GM10266 (cell line): ENCODE measurements around the gene ID1.
A peak's percentile ranks its signal among the peaks of the same experiment; 100 is the strongest.
"Not testable (repeated sequence)": the region's sequence is repeated elsewhere in the genome, so short reads cannot be mapped to it uniquely, and the experiment has no call there.

ENCODE experiments used
- DNase-seq: peaks from one replicate; pipeline ENCODE4 v3.0.0; 2012; ENCODE audit errors: extremely low spot score
- TF ChIP-seq, protein P1 (sequence below): IDR thresholded peaks from 2 replicates; pipeline ENCODE4 v1.5.1; 2012; ENCODE audit warnings: mild to moderate bottlenecking, low read depth; ENCODE audit not compliant: control insufficient read depth, insufficient read depth; ENCODE audit errors: missing control alignments

The ID1 gene

GRCh38 chr20:31569163-31570020, 35.7 kb upstream of the ID1 start:
- TF ChIP-seq, protein P1, sequence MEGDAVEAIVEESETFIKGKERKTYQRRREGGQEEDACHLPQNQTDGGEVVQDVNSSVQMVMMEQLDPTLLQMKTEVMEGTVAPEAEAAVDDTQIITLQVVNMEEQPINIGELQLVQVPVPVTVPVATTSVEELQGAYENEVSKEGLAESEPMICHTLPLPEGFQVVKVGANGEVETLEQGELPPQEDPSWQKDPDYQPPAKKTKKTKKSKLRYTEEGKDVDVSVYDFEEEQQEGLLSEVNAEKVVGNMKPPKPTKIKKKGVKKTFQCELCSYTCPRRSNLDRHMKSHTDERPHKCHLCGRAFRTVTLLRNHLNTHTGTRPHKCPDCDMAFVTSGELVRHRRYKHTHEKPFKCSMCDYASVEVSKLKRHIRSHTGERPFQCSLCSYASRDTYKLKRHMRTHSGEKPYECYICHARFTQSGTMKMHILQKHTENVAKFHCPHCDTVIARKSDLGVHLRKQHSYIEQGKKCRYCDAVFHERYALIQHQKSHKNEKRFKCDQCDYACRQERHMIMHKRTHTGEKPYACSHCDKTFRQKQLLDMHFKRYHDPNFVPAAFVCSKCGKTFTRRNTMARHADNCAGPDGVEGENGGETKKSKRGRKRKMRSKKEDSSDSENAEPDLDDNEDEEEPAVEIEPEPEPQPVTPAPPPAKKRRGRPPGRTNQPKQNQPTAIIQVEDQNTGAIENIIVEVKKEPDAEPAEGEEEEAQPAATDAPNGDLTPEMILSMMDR, result peak; percentile 81
- peak; percentile 68 for DNase-seq

DNA sequence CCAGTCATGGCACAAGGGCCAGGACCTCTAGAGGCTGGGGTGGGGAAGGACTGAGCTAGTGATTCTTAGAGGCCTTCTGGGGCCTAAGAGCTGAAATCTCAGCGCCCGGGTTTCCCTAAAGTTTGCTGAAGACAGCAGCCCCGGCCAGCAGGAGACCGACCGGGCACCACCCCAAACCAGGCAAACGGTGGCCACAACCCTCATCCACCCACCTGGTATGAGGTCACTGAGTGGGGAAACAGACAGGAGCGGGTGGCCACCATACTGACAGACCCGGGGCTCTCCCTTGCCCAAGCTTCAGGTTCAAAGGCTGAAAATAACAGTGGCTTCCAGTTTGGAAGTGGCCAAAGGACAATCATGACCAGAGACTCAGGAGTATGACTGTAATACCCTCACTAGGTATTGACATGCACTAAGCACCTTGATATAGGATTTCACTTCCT, 35.0 kb upstream of the ID1 start:
- TF ChIP-seq, protein P1, result no peak

GRCh38 chr20:31570735-31571617, 34.1 kb upstream of the ID1 start:
- DNase-seq, result no peak
- TF ChIP-seq, protein P1, result no peak

More for the DNA sequence above, 35.0 kb upstream of the ID1 start:
- no peak for DNase-seq

DNA sequence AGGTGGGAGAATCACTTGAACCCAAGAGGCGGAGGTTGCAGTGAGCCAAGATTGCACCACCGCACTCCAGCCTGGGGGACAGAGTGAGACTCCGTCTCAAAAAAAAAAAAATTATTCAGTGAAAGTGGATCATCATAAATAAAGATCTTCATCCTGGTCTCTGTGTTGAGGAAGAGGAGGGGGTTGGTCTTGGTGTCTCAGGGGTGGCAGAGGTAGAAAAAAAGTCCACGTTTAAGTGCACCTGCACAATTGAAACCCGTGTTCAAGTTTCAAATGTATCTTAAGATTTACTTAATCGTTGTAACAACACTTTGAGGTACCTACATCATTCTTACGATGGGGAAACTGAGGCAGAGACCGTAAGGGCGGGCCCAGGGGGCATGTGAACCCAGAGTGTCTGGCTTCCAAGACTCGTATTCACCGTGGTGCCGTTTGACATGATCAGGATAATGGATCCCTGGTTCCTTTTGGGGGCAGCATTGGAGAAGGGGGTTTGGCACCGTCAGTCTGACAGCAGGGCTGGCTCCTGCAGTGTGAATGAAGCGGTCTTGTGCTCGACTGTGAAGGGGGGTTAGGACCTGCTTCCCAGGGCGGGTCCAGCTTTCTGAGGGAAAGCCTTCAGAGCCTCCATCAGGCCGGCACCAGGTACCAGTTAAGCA, 32.9 kb upstream of the ID1 start:
- DNase-seq, result peak; percentile 35
- TF ChIP-seq, protein P1, result no peak

DNA sequence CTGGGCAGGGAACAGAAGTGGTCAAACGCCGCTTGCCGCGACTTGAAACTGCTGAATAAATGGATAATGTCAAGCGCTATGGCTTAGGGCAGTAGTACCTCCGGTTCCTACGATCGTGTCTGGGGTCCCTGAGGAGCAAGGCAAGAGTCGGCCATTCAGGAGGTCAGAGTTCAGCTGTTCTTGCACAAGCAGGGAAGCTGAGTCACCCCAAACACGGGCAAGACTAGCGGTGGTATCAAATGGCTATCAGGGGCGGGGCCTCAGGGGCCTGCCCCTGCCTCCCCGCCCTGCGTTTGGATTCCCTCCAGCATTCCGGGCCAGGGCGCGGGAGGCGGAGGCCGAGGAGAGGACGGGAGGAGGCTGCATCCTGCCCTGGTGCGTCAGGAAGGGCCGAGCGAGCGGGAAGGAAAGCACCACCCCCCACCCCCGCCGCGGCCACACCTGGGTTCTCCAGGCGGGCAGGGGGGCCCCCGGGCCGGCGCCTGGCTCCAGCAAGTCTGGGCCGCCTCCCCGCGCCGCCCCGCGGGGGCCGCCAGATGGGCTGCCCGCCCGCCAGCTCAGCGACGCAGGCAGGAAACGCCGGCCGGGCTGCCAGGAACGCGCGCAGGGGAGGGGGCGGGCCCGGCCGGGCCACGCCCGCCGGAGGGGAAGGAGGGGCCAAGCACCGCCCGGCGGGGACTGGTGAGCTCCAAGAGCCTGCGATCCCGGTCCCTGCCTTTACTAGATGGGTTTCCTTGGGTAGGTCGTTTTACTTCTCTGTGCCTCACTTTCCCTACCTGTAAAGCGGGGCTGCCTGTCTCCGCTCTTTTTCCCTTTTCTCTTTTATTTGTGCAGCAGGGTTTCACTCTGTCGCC, 32.2 kb upstream of the ID1 start:
- TF ChIP-seq, protein P1, result no peak
- DNase-seq, result peak; percentile 96

DNA sequence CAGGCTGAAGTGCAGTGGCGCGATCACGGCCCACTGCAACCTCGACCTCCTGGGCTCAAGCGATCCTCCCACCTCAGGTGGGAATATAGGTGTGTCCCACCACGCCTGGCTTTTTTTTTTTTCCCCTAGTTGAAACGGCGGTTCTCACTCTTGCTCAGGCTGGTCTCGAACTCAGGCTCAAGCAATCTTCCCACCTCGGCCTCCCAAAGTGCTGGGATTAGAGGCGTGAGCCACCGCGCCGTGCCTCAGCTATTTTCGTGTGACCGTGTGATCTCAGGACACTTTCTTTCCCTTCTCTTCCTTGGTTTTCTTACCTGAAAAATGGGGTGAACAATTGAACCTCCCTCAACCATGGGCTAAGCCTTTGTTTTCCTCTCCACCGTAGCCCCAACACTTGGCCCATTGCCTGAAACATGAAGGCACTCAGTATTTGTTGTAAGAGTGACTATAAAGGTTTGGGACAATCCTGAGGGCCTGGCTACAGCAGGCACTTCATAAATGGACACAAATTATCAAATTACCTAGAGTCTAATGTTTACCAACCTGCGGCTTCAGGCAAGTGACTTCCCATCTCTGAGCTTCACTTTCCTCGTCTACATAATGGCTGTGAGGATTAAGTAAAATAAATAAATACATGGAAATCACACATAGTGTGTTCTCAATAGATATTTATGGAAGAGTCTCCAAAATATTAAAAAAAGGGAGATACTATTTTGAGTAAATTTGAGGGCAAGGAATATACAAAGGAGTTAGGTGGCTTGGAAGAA, 31.4 kb upstream of the ID1 start:
- TF ChIP-seq, protein P1, result no peak
- DNase-seq, result no peak

- not testable (repeated sequence) for DNase-seq
These were observed 30.1 kb upstream of the ID1 start for GRCh38 chr20:31574986-31575385.
